DND-41 (cell line): ENCODE data around the gene USP24.

Experiments
- ATAC-seq: fragments of 200-7000 bp; cut with Tn5 transposase; 3 replicates; pipeline ENCODE4 v1.9.1; 2021; ENCODE audit warnings: low read depth; ENCODE audit not compliant: insufficient read depth
- DNase-seq: peaks from one replicate; pipeline ENCODE4 v3.0.0-alpha.2; 2020
- H2AFZ ChIP-seq: 2 replicates; pipeline ENCODE4 v1.6.0; 2012; ENCODE audit warnings: low read depth, low read length
- H3K27ac ChIP-seq: 2 replicates; pipeline ENCODE4 v1.5.1; 2012; ENCODE audit warnings: low read length, inconsistent platforms
- H3K27me3 ChIP-seq: fragments of 200-600 bp; sonication (generic); 2 replicates; pipeline ENCODE4 v1.6.0; 2012; ENCODE audit warnings: low read length, mild to moderate bottlenecking, inconsistent platforms; ENCODE audit not compliant: insufficient read depth, poor library complexity
- H3K36me3 ChIP-seq: 2 replicates; pipeline ENCODE4 v1.5.1; 2012; ENCODE audit warnings: low read length, inconsistent platforms; ENCODE audit not compliant: insufficient read depth
- H3K4me1 ChIP-seq: 2 replicates; pipeline ENCODE4 v1.5.1; 2012; ENCODE audit warnings: mild to moderate bottlenecking, low read length; ENCODE audit not compliant: insufficient read depth
- H3K4me2 ChIP-seq: 2 replicates; pipeline ENCODE4 v1.6.0; 2012; ENCODE audit warnings: mild to moderate bottlenecking, moderate library complexity, low read length, inconsistent platforms; ENCODE audit not compliant: insufficient read depth
- H3K4me3 ChIP-seq, 2 experiments: fragments of 200-600 bp in 1 of 2; shearing (Covaris generic) in 1 of 2; 2 replicates each; pipeline ENCODE4 v1.5.1; 2012 to 2016; ENCODE audit warnings: inconsistent platforms in 2 of 2, low read length in 2 of 2, mild to moderate bottlenecking in 2 of 2, low read depth in 1 of 2, moderate library complexity in 1 of 2
- H3K79me2 ChIP-seq: 2 replicates; pipeline ENCODE4 v1.6.0; 2012; ENCODE audit warnings: low read length, inconsistent platforms; ENCODE audit not compliant: insufficient read depth
- H3K9ac ChIP-seq: 2 replicates; pipeline ENCODE4 v1.6.0; 2012; ENCODE audit warnings: low read depth, mild to moderate bottlenecking, inconsistent platforms, low read length, moderate library complexity
- H3K9me3 ChIP-seq: 2 replicates; pipeline ENCODE4 v1.5.1; 2012; ENCODE audit warnings: low read length, moderate library complexity, mild to moderate bottlenecking, inconsistent platforms; ENCODE audit not compliant: insufficient read depth, severe bottlenecking
- H4K20me1 ChIP-seq: 2 replicates; pipeline ENCODE4 v1.6.0; 2012; ENCODE audit warnings: low read length; ENCODE audit not compliant: insufficient read depth
- EZH2 ChIP-seq: IDR thresholded peaks from 3 replicates; pipeline ENCODE4 v1.6.1; 2012; ENCODE audit warnings: borderline replicate concordance, low read depth, mild to moderate bottlenecking, moderate library complexity, low read length, inconsistent platforms; ENCODE audit not compliant: severe bottlenecking
- TF ChIP-seq, protein P1 (sequence below): IDR thresholded peaks from 2 replicates; pipeline ENCODE4 v1.5.1; 2012; ENCODE audit warnings: borderline replicate concordance, low read length, moderate library complexity, mild to moderate bottlenecking; ENCODE audit not compliant: poor library complexity, severe bottlenecking; ENCODE audit errors: extremely low read depth

The USP24 gene

DNA sequence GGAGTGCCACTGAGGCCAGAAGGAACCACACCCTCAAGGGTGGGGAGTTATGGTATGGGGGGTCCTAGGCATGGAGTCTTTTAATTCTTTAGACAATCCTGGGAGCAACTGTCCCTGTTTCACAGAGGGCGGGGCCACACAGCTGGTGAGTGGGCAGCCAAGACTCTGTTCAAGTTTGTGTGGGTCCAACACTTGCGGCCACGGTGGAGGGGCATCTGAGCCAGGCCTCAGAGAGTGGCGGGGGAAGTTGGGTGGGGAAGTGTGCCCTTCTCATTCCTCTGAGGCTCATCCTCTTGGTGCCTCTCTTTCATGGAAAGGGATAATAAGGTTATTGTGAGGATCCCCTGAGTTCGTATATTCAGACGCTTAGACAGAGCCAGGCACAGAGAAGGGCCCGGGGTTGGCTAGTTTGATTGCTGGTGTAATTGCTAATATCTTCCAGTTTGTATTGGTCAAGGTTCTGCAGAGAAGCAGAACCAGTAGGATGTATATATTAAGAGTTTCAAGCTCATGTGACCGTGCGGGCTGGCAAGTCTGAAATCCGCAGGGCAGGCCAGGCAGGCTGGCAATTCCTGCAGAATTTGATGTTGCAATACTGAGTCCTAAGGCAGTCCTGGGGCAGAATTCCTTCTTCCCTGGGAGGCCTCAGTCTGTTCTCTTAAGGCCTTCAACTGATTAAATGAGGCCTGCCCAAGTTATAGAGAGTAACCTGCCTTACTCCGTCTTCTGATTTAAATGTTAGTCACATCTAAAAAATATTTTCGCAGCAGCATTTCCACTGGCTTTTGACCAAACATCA is 159.9 kb downstream of the USP24 start:
- ATAC-seq (no peak), DNase-seq (no peak)
- Histone ChIP-seq H3K4me3 (no peak overlapping the region), H3K79me2 (no peaks in the 10 kb centered on the region), H3K27ac (no peak overlapping the region), H2AFZ (no peak overlapping the region), H3K36me3 (no peaks in the 10 kb centered on the region), H3K4me2 (no peak overlapping the region), H3K9me3 (no peaks in the 10 kb centered on the region), H3K9ac (no peak overlapping the region), H4K20me1 (no peaks in the 10 kb centered on the region), H3K27me3 (no peaks in the 10 kb centered on the region), H3K4me1 (no peaks in the 10 kb centered on the region)
- TF ChIP-seq EZH2, result no peak
- TF ChIP-seq, protein P1, sequence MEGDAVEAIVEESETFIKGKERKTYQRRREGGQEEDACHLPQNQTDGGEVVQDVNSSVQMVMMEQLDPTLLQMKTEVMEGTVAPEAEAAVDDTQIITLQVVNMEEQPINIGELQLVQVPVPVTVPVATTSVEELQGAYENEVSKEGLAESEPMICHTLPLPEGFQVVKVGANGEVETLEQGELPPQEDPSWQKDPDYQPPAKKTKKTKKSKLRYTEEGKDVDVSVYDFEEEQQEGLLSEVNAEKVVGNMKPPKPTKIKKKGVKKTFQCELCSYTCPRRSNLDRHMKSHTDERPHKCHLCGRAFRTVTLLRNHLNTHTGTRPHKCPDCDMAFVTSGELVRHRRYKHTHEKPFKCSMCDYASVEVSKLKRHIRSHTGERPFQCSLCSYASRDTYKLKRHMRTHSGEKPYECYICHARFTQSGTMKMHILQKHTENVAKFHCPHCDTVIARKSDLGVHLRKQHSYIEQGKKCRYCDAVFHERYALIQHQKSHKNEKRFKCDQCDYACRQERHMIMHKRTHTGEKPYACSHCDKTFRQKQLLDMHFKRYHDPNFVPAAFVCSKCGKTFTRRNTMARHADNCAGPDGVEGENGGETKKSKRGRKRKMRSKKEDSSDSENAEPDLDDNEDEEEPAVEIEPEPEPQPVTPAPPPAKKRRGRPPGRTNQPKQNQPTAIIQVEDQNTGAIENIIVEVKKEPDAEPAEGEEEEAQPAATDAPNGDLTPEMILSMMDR, result no peak

DNA sequence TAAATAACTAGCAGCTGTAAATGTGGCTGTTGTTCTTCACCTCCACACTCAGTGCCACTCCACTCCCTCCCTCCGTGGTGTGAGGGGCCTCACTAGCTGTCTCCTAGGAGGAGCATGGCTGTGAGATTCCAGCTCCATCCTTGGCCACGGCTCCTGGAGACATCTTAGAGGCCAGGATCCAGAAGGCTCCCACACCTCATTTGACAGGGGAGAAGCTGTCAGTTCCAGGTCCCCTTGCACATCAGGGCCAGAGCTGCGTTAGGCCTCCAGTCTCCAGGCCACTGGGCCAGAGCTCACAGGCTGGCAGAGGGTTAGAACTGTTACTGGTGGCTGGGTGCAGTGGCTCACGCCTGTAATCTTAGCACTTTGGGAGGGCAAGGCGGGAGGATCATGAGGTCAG is 160.8 kb downstream of the USP24 start:
- Histone ChIP-seq H3K4me2 (no peak overlapping the region), H3K9ac (no peak overlapping the region), H3K9me3 (no peaks in the 10 kb centered on the region), H3K36me3 (no peaks in the 10 kb centered on the region), H3K27me3 (no peaks in the 10 kb centered on the region), H3K79me2 (no peaks in the 10 kb centered on the region), H2AFZ (no peak overlapping the region), H3K27ac (no peak overlapping the region), H3K4me1 (no peaks in the 10 kb centered on the region), H3K4me3 (no peak overlapping the region), H4K20me1 (no peaks in the 10 kb centered on the region)
- ATAC-seq, result no peak
- TF ChIP-seq, protein P1, result no peak
- no peak for TF ChIP-seq EZH2
- DNase-seq, result no peak

DNA sequence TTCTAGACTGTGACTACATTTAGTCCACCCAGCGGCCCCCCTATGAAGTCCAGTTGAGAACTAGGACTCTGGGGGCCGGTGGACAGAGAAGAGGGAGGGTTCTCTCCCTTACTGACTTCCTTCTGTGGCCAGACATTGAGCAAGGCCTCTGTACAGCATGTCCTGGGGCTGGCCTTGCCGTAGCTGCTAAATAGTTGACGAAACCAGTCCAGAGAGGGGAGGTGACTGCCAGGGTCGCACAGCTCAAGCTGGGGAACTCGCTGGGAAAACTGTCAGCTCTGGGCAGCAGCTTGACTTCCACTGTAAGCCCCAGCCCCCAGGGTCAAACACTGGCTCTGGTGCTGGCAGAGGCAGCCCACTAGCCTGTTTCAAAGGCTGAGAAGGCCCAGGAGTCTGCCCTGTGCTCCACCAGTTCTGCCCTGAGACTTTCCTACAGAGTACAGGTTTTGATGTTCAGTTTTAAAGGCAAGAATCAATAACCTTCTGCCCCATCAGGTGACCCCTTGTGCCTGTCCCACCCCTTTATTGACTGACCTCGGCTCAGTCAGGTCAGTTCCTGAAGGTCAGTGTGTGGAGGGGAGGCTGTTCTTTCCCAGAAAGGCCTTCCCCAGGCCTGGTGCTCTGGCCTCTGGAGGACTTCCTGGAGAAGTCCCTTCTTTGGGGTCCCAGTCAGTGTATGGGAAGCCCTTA is 161.8 kb downstream of the USP24 start:
- DNase-seq, result no peak
- no peak overlapping the region for H3K27ac ChIP-seq

More for the DNA sequence above, 161.8 kb downstream of the USP24 start:
- Histone ChIP-seq H3K9ac (no peak overlapping the region), H3K79me2 (no peaks in the 10 kb centered on the region), H3K9me3 (no peaks in the 10 kb centered on the region), H3K27me3 (no peaks in the 10 kb centered on the region), H3K36me3 (no peaks in the 10 kb centered on the region), H3K4me2 (no peak overlapping the region), H4K20me1 (no peaks in the 10 kb centered on the region), H2AFZ (no peak overlapping the region), H3K4me3 (no peak overlapping the region), H3K4me1 (no peaks in the 10 kb centered on the region)
- no peak for ATAC-seq
- TF ChIP-seq EZH2, result no peak
- TF ChIP-seq, protein P1, result no peak
